Cerebellar nuclear complex (tissue), 1 donor: ENCODE data around the gene EPS8L2.

ENCODE experiments used
- DNase-seq, 2 experiments: peaks; one replicate each; lab custom pipeline; 2025; lab: John Stamatoyannopoulos, UW

The EPS8L2 gene

GRCh38 chr11:704781-705645 is 1.0 kb upstream of the EPS8L2 start:
- no peak for DNase-seq

- no peak for DNase-seq
Observed at GRCh38 chr11:706439-706956, 467 bp downstream of the EPS8L2 start.

GRCh38 chr11:706957-707816 is 1.2 kb downstream of the EPS8L2 start:
- DNase-seq = no peak

GRCh38 chr11:707817-708420 is 1.9 kb downstream of the EPS8L2 start:
- no peak for DNase-seq

- no peak for DNase-seq
Observed at GRCh38 chr11:708511-708910, 2.5 kb downstream of the EPS8L2 start.

- DNase-seq = no peak
Observed at GRCh38 chr11:709109-709997, 3.3 kb downstream of the EPS8L2 start.

- DNase-seq = no peak
Observed at GRCh38 chr11:714436-714835, 8.4 kb downstream of the EPS8L2 start.

- no peak for DNase-seq
Observed at GRCh38 chr11:719214-720016, 13.4 kb downstream of the EPS8L2 start.

- DNase-seq = no peak
Observed at GRCh38 chr11:720017-720641, 14.1 kb downstream of the EPS8L2 start.

- DNase-seq = no peak
Observed at GRCh38 chr11:720642-721246, 14.7 kb downstream of the EPS8L2 start.

- no peak for DNase-seq
Observed at GRCh38 chr11:721247-721740, 15.3 kb downstream of the EPS8L2 start.

- no peak for DNase-seq
Observed at GRCh38 chr11:721741-722345, 15.8 kb downstream of the EPS8L2 start.

GRCh38 chr11:722346-722811 is 16.3 kb downstream of the EPS8L2 start:
- DNase-seq = no peak

GRCh38 chr11:723120-723883 is 17.3 kb downstream of the EPS8L2 start:
- no peak for DNase-seq

GRCh38 chr11:724049-724777 is 18.2 kb downstream of the EPS8L2 start:
- no peak for DNase-seq

GRCh38 chr11:724778-725386 is 18.9 kb downstream of the EPS8L2 start:
- DNase-seq = no peak
